HG02840 (cell line): Measurements from ENCODE around the gene MPPED2.

Experiments used
- ATAC-seq: cut with Tn5 transposase; IDR thresholded peaks from one replicate; pipeline ENCODE4 v1.9.1; 2021; ENCODE audit warnings: mild to moderate bottlenecking, moderate library complexity, moderate number of reproducible peaks; ENCODE audit not compliant: unreplicated experiment, low FRiP score

The MPPED2 gene

DNA sequence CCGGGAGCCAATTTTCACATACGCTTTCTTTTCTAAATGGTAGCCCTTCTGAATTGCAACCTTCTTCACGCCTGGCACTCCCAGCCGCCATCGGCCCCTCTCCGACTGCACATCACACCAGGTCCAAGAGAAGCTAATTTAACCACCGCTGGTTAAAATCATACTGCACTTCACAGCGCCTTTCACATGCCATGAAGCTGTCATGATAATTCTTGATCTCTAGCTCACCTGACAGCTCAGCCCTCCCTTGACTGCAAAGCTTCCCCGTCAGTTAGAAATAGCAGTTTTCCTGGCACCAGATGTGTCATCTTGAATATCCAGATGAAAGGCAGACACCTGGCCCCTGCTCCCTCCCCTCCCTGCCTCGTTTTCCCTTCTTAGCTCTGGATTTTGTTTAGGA, 161.8 kb downstream of the MPPED2 start:
- ATAC-seq = no peak

DNA sequence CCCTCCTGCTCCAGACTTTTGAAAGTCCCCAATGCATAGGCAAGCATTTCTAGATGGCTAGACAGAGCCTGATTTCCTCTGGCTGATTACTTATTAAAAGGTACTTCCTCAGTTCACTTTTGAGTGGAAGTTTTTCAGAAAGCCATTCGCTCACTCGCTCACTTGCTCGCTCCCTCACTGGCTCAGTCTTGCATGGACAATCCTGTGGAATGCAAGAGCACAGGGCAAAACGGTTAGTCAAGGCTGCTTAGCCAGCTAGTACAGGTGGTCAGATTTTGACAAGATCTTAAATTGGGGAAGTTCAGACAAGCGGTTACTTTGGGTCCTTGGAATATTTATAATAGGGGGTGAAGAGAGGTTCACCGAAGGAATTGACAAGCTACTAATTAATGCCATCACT, 162.3 kb downstream of the MPPED2 start:
- ATAC-seq = no peak

DNA sequence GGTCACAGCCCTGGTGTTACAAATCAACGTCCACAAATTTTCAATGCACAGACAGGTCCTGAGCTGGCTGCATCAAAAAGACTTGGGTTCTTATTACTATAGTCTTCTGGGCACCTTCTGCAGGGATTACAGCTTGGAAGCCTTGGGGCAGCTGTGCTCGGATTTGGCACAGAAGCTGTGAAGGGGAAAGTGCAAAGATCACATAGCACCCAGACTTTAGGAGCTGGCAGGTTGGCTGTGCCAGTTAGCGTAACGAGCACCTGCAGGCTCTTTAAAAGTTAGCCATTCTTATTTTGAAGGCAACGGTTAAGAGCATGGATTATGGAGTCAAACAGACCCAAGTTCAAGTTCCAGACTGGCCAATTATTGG, 162.9 kb downstream of the MPPED2 start:
- no peak for ATAC-seq

DNA sequence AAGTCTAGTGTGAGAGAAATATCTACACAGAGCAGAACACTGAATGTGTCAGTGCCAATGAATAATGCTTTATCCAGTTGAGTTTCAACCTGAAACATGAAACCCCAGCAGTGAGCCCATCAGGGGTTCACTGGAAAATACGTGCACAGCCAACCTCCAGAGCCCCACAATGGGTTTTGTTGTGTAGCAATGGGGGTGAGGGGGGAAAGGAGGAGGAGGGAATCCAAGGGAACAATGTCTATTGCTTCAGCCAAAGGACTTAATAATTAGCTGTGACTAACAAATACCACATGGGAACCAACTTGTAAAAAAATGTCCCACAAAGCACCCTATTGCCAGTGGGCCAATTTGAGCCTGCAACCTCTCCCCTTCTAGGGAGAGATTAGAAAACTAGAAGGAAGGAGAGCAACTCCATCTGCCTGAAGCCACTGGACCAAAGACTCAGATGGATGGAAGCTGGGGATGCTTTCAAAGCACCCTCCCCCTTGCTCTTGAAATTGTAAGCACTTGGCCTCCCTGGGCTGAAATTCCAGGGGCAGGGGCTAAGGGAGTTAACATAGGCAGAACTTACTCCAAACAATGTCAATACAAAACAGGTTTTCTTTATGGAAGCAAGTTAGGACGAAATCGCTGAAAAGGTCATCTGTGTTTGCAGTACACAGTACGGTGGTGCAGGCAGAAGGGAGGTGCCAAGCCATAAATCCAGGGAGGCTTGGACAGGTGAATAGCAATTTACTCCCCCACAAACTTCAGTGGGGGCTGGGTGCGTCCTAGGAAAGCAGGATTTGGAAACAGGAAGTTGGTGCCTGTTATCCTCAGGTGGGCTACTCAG, 163.5 kb downstream of the MPPED2 start:
- ATAC-seq = no peak

DNA sequence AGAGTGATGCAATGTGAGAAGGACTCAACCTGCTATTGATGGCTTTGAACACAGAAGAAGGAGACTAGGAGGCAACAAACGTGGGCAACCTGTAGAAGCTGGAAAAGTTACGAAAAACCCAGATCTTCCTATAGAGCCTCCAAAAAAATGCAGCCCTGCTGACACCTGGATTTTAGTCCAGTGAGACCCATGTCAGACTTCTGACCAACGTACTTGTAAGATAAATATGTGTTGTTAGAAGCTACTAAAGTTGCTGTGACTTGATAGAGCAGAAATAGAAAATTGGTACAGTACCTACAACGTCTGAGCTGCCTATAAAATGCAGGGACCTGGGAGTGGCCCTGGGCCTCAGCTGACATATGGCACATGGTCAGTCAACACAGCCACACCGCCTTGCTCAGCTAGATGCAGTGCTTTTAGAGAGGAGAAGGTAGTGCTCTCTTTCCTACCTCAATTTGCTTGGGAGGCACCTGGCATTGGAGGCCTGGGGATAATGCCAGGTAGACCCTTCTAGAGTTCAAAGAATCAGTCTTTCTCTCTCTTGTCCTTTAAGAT, 165.8 kb downstream of the MPPED2 start:
- ATAC-seq = no peak

DNA sequence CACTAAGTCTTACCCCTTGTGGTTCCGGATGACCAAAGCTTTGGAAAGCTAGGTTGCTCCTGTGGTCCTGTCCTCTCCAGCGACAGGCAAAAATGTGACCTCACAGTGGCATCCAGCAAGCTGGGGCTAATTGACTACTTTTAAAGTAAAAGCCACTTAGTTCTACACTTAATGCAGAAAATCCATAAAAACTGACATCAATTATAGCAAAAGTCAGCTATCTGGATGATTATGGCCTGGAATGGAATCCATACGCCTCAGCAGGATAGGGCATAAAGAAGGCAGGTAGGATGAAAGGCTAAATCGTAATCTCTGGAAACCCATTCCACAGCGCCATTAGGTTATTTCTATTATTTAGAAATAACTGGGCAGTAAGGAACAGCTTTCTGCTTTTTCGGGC, 171.3 kb downstream of the MPPED2 start:
- no peak for ATAC-seq

DNA sequence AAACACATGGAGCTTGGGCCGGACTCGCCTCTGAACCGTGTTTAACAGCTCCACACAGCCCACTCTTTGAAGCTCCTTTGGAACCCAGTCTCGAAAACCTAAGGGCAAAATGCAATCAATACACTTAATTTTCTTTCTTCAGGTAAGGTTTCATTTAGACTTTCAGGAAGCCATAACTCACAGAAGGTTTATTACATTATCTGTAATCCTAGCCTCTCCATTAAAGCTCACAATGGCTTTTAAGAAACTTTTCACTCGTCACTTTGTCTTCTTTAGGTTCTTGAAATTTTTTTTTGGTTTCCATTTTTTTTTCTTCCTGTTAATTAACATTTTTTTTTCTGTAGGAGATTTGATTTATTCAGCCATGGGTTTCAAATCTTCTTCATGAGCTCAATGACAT, 171.9 kb downstream of the MPPED2 start:
- ATAC-seq = no peak

DNA sequence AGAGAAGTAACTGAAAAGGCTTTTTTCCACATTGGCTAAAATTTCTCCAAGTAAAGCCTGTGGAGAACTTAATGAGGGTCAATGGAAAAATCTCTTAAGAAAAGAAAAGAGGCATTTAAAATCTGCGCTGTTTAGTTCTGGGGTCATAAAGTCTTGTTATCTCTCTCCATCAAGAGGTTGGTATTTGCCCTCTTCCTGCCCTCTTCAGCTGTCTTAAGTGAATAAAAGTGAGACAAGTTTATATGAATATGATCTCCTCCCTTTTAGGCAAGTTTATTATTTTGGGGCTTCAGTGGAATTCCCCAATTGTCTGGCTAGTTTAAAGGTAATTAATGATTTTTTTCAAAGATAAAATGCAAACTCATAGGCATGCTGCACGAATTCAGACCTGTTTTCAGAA, 173.6 kb downstream of the MPPED2 start:
- ATAC-seq = no peak

DNA sequence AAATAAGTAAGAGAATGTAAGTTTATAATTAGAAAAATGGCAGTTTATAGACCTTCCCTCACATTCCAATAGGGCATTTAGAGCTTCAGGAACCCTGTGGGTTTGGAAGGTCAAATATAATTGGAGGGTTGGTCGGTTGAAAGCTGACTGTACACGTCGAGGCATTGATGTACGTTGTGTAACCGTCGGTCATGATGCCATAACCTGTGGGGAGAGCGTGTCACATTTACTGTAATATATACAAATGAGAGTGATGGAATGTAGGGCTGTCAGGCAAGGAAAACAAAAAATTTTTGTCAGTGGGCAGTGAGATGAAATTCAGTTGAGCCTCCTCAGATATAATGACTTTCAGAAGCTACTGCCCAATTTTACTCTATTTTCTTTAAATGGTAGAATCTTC, 174.8 kb downstream of the MPPED2 start:
- no peak for ATAC-seq

DNA sequence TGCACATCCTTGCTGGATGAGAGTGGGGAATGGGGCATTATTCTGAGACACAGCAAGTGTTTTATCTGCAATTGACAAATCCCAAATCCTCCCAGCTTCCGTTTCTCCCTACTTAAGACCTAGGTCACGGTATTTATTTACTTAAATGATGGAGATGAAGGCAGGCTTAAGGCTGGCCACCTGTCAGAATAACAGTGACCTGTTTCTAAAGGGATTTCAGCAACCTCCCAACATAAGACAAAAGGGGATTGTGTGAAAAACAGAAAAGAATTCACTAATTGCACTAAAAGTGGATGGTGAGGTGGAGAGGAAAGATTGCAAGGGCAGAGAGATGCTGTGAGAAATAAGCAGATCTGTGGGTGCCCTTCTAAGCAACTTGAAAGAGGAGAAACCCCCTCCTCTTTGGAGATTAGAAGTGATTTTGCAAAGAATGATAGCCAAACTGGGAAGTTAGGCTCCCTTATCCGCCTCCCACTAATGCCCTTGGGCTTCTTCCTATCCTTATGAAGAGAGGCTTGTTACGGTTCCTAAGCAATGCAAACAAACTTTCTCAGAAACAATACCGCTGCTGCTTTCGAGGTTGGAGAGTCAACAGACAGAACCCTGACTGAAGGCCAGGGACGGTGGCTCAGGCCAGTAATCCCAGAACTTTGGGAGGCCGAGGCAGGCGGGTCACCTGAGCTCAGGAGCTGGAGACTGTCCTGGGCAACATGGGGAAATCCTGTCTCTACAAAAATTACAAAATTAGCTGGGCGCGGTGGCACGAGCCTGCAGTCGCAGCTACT, 179.0 kb downstream of the MPPED2 start:
- ATAC-seq = no peak

DNA sequence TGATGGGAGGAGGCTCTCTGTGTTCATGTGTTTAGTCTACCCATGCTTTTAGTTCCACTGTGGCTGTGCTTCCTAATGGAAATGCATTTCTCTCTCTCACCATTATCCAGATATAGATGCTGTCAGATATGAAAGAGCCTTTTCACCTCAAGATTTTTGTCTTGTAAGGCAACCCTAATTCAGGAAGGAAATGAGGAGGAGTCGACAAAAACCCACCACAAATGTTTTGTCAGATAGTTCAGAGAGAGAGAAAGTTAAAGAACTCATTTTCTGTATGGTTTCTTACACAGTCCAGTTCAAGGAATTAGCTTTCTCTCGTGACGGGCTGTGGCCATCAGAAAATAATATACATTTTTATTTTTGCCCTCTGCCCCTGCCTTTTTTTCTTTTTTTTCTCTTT, 180.8 kb downstream of the MPPED2 start:
- ATAC-seq = no peak

DNA sequence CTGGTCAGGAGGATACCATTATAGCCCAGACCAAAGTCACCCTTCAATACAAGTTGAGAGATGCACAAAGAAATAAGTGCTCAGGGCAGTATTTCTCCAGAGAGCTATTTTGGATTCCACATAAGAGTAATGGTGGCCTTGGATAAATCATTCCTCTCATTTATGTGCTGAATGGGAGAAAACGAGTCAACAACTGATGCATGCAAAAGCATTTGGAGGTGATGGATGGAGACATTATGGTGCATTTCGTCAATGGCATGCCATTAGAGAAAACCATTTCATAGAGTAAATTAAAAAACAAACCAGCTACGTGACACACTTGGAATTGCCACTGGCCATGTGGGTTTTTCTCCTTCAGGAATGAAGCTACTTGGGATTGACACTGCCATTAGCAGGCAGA, 182.0 kb downstream of the MPPED2 start:
- ATAC-seq = no peak

DNA sequence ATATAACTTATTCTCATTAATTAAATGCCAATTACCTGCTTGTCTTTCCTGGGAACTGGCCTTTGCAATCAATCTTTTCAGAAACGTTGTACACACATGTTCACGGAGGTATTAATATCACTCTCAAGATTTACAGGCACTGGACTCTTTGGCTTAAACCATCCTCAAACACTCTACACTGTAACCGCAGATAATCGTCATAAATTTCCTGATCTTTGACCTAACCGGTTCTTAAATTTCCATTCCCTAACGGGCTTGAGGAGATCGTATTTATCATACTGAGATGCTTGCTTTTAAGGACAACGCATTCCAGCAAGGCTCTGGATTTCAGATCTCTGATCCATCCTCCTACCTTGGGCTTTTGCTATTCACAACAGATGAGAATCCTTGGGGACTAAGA, 190.4 kb downstream of the MPPED2 start:
- no peak for ATAC-seq

DNA sequence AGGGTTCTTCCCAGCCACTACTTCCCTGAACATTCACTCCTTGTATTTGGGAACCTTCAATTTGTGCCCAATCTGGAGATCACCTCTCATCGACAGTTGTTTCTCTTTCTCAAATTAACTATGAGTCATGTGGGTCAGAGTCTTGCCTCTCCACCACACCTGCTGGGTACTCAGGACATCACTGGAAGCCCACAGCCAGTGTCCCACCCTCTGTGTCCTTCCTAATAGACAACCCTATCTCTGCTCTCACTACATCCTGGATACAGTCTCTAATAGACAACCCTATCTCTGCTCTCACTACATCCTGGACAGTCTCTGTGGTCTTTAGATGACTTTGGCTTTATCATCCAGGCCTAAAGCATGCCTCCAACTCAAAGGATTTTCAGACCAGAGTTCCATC, 193.1 kb downstream of the MPPED2 start:
- no peak for ATAC-seq

DNA sequence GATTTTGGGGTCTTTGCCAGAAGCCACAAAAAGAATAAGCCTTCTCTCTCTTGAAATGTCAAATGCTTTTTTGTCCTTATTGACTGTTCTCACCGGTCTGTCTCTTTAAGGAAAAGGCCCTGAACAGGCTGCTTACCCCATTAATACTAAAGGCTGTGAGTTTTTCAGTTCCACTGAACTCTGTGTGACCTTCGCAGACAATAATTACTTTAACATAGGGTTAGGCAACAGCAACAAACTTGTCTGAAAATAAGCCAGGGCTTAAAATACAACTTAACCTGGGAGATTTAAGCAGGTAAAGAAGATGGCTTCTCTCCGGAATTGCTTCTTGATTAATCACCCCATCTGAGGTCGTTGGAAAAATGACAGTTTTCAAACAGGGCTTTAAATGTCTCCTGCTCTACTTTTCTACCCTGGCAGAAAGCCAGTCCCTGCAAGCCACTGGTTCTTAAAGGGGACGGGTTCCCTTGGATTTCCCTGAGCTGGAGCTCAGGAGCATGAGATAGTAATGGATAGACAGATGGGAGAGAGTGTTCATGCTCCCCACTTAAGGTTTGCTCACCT, 193.8 kb downstream of the MPPED2 start:
- ATAC-seq = no peak

DNA sequence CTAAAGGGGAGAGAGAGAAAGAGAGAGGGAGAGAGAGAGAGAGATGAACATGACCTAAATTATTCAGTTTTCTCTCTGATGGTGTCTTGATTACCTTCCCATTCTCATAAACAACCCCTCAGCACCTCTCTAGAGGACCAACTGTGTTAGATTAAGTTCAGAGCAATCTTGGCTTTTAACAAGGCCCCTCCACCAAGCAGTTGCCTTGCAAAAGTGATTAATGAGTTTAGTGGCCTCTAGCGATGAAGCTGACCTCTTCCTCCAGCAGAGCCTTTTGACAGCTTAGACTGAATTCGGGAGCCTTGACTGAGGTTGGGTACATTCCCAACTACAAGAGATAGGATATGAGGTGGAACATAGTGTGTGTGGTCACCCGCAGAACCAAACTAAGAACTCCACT, 197.2 kb downstream of the MPPED2 start:
- no peak for ATAC-seq

DNA sequence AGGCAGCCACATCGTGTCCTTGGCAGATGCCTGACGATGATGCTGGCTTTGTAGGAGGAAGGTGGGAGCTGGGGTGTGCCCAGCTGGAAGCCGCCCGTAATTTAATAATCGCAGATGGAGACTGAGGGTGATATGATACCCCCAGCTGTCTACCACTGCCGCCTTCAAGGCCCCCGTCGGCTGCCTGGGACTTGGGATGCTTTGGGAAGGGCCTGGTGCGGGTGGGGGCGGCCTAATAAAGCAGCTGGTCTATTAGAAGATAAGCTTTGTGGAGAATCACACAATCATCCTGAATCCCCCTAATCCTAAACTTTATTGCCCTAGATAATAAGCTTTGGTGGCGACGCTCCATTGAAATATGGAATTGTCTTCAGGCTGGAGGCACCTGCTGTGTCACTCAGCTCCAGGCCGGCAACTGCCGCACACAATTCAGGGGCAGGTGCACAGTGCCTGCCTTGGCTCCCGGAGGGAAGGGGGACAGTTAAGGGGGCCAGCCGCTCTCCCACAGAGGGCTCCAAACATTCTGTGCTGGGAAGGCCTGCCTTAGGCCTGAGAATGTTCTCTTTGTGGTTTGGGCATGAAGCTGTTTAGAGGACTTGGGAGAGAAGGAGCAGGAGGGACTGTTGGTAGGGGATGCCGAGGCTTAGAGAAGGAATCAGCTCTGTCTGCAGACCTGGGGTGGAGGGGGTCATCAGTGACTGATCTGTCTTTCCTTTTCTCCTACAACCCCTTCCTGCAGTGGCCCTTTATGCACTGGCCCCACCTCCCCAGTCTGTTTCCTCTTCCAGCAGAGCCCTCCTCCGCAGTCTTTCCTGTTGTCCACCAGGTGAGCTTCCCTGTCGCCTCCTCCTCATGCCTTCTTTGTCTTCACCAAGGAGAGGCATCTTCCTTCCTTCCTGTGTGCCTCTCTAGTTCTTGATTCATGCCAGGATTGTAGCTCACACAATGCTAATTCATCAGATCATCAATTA, 198.0 kb downstream of the MPPED2 start:
- ATAC-seq = no peak

DNA sequence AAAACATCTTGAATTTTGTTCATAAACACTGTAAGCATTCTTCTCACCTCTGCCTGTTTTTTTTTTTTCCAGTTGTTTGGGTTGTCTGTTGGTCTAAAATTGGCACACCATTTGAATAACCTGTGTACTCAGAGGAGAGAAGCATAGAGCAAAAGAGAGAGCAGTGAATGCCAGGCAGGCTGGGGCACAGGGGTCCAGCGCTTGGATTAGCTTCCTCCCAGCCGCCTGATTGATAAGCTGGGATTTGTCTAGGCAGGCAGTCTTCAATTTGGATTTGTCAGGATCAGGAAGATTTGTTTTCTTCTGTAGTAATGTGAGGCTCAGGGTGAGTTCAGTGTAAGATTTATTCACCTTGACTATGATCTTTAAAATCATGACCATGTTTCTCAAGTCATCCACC, 204.3 kb downstream of the MPPED2 start:
- no peak for ATAC-seq

DNA sequence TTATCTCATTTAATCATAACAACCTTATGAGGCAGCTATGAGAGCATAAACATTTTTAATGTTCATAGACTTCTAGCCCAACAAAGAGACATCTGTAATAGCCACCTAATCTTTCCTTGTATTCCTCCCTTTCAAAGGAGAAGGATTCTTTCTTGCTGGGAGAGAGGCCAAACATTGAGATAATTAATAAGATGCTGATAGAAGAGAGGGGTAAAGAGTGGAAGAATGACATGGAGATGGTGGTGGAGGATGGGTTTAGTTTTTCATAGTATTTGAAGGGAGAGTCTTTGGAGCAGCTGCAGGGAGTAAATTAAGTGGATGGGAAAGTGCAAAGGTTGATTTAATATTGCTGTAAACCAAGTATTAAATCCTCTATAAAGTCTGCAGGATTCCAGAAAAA, 205.3 kb downstream of the MPPED2 start:
- ATAC-seq = no peak

DNA sequence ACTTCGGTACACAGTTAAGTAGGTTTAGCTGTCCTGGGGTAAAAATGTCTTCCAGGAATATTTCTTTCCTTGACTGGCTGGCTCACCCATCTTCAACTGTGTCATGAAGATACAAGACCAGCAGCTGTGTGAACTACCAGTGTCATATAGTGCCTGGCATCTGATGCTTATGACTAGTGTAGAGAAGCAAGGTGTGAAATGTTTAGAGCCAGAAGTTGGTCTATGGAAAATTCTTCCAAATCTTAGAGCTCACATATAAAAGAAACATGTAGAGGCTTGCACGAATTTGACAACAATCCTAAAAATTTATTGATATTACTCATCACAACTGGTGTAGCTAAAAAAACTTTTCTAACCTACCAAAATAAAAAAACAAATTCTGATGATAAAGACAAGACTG, 208.8 kb downstream of the MPPED2 start:
- ATAC-seq = no peak
